GM10847 (cell line): ENCODE data around the gene KLHL4.

ENCODE experiments used
- POLR2A ChIP-seq: IDR thresholded peaks from 2 replicates; pipeline ENCODE4 v1.6.1; 2011; ENCODE audit not compliant: insufficient read length; ENCODE audit errors: extremely low read depth

The KLHL4 gene, protein sequence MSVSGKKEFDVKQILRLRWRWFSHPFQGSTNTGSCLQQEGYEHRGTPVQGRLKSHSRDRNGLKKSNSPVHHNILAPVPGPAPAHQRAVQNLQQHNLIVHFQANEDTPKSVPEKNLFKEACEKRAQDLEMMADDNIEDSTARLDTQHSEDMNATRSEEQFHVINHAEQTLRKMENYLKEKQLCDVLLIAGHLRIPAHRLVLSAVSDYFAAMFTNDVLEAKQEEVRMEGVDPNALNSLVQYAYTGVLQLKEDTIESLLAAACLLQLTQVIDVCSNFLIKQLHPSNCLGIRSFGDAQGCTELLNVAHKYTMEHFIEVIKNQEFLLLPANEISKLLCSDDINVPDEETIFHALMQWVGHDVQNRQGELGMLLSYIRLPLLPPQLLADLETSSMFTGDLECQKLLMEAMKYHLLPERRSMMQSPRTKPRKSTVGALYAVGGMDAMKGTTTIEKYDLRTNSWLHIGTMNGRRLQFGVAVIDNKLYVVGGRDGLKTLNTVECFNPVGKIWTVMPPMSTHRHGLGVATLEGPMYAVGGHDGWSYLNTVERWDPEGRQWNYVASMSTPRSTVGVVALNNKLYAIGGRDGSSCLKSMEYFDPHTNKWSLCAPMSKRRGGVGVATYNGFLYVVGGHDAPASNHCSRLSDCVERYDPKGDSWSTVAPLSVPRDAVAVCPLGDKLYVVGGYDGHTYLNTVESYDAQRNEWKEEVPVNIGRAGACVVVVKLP

DNA sequence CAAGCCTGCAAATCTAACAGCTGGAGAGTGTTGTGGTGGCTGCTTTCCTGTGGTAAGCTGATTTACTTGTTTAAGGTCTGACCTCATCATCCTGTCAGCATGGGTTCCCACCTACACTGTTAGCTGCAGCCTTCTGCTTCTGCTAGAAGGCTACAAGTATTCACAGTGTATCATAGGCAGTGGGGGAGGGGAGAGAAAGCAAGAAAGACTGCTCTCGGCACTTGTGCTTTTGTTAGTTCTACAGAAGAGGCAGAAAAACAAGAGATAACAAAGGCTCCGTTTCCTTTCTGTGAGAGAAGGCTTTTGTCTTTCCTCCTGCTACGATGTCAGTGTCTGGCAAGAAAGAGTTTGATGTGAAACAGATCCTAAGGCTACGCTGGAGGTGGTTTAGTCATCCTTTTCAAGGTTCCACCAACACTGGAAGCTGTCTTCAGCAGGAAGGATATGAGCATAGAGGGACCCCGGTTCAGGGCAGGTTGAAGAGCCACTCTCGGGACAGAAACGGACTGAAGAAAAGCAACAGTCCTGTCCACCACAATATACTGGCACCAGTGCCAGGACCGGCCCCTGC is at the start of gene KLHL4:
Gene KLHL4, plus strand, starts transcription at position 232 of the 571 bp plus-strand sequence. Its CDS starts 92 bp downstream, at position 324.
- TF ChIP-seq POLR2A, result no peak

DNA sequence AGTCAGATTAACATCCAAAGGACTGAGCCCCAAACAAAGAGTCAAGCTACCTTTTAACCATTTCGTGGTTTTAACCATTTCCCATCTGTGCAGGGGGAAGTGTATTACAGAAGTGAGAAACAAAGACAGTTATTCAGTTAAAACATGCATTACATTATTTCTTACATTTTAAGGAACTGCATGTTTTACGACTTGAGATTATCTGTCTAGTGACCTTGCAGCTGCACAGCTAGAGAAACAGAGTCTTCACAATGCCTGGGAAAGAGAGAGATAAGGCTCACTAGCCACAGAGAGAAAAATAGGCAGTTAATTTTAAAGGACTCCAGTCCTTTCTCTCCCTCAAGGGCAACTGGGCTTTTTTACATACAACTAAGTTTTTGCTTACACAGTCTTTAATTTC is 48.7 kb upstream of the KLHL4 start:
- no peak for TF ChIP-seq POLR2A

DNA sequence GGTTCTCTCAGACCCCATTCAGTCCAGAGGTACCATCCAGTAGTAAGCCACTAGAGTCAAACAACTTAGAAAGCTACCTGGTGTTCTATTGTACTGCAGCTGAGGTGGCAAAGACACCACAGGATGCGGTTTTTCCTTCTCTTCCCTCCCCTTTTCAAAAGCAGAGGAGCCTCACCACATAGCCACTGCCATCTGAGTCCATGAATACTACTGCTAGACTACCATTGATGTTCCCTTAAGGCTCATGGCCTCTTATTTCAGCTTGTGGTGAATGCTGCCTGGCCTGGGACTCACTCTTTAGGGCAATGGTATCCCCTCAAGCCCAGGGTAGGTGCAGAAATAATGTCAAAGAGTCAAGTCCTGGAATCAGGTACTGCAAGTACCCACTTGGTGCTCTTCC is 41.8 kb upstream of the KLHL4 start:
- TF ChIP-seq POLR2A, result no peak

DNA sequence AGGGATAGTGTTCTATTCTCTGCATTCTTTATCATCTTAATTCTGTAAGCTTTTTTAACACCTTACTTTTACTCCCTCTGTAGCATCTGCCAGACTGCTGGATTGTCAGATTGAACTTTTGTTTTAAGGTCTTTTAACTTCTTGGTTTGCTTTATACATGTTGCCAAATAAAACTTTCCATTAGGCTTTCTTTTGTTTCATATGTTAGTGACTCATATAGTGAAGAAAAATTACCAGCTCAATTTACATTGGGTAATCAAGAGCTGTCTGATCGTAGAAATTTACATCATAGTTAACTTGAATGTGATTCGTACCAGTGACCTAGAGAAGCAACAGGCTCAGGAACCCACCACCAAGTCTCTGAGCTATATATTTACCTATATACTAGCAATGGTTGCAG is 28.5 kb upstream of the KLHL4 start:
- no peak for TF ChIP-seq POLR2A

DNA sequence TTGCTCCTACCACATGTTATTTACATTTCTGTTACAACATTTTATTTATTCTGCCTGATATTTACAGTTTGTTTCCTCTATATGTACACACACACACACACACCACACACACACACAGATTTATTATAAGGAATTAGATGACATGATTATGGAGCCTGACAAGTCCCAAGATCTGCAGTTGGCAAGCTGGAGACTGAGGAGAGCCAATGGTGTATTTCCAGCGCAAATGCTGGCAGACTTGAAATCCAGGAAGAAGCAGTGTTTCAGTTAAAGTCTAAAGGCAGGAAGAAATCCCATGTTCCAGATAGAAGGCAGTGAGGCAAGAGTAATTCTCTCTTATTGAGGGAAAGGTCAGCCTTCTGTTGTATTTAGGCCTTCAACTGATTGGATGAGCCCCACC is 1.8 kb upstream of the KLHL4 start:
- no peak for TF ChIP-seq POLR2A

DNA sequence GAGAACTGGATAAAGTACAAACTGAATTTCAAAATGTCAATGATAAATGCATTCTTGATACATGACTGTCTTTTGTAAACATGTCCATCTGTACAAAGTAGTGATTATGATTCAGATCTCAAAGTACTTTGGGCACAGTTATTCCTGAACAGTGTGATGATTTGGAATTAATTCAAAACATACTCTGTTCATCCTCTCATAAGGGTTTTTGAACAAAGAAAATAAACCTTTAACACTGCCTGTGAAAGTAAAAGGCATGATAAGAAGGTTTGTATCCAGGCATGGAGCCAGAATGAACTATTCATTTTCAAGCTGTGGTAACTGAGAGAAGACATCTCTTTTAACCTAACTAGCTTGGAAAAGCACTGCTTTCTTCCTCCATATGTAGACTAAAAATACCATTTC is 883 bp upstream of the KLHL4 start:
- no peak for TF ChIP-seq POLR2A

DNA sequence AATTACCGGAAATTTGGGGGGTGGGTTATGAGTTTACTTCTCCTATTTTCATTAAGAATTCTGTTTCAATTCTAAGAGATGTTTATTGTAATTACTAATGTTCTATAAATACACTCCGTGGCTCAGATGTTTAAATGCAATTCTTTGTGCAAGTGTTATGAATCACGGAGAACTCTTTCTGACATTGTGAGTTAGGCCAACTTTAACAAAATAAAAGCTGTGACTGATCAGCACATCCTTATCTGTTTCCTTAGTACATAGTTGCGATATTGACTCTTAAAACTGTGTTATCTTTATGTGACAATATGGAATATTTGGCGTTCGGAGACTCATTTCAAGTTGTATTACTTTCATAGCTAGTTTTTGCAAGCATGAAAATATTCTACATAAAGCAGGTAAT is 902 bp downstream of the KLHL4 start:
- no peak for TF ChIP-seq POLR2A

DNA sequence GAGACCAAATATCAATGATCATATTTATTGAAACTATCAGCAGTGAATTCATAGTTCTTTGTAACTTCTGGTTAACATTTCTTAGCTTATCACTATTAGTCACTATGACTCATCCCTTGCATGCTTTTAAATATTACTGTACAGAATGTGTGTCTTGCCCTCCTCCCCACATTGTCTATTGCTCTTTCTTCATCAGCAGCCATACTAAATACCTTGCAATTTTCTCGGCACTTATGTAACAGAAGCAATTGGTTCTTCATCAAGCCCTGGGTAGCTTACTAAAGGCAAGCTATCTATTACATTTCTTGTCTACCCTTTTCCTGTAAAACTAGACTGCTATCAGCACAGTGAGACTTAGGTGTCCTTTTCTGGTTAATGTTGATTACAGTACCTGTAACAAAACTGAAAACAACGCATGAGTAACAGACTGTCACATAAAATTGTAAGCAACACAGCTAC is 8.2 kb downstream of the KLHL4 start:
- no peak for TF ChIP-seq POLR2A

DNA sequence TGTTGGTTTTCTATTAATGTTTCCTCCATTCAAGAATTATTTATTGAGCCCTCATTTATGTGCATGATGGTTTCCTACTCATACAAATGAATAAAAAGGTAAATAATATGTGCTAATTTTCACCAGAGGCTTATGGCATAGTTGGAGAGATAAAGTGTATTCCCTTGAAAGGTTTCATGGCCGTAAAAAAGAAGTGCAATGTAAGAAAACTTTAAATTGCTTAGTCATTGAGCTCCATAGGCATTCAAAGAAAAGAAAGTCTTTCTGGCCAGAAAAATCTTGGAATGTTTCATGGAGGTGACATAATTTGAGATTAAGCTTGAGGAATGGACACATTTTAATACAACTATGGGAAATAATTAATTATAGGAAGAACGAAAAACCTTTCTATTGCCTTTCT is 8.7 kb downstream of the KLHL4 start:
- TF ChIP-seq POLR2A, result no peak

DNA sequence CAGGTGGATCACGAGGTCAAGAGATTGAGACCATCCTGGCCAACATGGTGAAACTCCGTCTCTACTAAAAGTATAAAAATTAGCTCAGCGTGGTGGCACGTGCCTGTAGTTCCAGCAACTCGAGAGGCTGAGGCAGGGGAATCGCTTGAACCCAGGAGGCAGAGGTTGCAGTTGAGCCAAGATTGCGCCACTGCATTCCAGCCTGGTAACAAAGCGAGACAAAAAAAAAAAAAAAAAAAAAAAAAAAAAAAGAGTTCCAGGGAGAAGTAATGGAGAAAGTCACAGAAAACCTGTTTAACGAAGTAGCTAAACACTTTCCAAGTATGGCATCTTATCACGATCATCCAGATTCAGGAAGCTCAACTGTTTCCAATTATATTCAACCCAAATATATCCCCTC is 10.9 kb downstream of the KLHL4 start:
- no peak for TF ChIP-seq POLR2A

DNA sequence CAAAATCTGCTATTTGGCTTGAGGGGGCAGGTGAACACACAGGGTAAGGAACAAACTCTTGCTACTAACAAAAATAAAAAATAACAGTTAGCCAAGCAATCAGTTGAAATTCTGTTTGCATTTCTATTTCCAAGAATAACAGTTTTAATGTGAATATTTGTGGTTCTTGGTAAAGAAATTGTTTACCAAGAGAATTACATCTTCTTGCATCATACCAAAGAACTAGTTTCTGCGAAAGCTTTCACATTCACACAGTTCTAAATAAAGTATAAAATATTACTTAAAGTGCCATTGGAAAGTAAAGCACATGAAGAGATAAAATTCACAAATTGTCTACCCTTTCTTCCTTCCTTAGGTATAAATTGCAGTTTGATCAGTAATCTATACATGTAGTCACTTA is 54.4 kb downstream of the KLHL4 start:
- TF ChIP-seq POLR2A, result no peak

DNA sequence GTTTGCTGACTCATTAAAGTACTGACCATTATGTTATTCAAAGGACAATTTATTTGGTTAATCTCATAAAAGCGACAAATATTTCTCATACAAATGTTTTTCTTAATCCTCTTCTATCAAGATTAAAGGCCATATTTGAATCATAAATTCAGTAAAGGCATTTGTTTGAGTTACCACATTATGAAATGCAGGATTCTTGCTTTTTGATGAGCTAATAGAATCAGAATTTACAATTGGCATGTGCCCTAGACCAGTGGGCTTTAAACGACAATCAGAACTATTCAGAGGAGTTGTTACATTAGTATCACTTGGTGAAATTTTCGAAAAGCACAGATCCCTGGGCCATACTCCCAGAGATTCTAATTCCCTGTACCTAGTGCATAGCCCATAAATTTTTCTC is 55.3 kb downstream of the KLHL4 start:
- TF ChIP-seq POLR2A, result no peak

DNA sequence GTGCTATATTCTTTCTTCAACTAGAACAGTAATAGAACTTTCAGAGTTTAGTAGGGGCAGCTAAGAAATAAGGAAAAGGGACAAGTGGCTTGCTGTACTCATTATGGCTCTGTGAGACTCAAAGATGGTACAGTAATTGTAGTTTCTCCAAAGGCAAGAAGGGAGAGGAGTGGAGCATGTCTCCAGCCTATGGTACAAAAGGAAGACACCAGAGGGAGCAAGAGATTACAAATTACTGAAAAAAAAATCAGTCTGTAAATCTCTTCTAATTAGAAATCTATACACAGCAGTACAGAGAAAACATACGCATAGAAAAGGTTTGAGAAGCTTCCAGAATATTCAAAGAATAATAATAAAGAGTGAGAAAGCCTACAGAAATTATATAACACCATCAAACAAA is 61.4 kb downstream of the KLHL4 start:
- no peak for TF ChIP-seq POLR2A

DNA sequence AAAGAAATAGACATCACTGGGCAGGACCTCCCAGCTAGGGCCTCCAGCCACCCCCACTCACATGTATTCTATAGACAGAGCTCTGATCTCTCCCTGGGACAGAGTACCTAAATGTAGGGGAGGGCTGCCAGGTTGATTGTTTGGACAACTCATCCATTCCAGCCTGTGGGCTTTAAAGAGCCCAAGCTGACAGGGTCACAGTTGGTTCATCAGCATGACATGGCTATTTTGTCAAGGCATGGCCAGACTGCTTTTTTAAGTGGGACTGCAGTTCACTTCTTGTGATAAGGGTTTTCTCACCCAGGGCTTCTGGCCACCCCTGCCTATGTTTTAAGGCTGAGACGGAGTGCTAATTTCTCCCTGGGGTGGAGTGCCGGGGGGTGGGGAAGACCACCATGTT is 63.3 kb downstream of the KLHL4 start:
- TF ChIP-seq POLR2A, result no peak

DNA sequence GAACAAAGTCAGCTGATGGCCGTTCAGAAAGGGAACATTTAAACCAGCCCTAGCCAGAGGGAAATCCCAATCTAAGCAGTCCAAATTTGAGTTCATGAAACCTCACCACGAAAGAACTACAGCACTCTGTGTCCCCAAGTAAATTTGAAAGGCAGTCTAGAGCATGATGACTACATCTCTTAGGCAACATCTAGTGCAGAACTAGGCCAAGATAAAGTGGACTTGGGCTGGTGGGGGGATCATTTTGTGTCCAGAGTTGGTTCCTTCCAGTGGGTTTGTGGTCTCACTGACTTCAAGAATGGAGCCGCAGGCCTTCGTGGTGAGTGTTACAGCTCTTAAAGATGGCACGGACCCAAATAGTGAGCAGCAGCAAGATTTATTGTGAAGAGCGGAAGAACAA is 64.9 kb downstream of the KLHL4 start:
- no peak for TF ChIP-seq POLR2A

DNA sequence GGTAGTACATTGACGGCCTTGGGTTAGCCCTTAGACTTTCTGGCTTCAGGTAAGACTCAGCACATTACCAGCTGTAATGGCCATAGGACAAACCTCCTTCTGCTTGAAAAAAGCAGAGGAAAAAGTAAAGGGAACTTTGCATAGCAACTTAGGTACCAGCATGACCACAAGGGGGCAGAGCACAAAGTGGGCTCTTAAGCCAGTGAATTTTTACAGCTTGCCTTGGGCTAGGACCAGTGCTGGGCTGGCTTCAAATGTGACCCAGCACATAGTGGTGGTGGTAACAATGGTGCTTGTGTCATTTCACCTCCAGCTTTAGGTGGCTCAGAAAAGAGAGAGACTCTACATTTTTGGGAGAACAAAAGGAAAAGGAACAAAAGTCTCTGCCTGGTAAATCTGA is 66.1 kb downstream of the KLHL4 start:
- no peak for TF ChIP-seq POLR2A
